Lung (tissue), 12 donors: Measurements from ENCODE around the gene C14orf39. TPM values are rescaled to one million over a fixed set of nuclear protein-coding genes. Genes with fewer than 3 reads are reported as not detected.
"Not testable (repeated sequence)": the region's sequence is repeated elsewhere in the genome, so short reads cannot be mapped to it uniquely, and the experiment has no call there.

Source experiments
- ATAC-seq: fragments of 200-7000 bp; cut with Tn5 transposase; one replicate; pipeline ENCODE4 v1.9.1; 2020; ENCODE audit warnings: moderate number of reproducible peaks; ENCODE audit not compliant: insufficient read depth, low FRiP score
- DNase-seq, 3 donors: peaks; one replicate each; pipeline ENCODE4 v3.0.0-alpha.2; 2013 to 2017
- H3K27ac ChIP-seq, 2 donors: one replicate each; pipeline ENCODE4 v1.5.1; 2013; ENCODE audit warnings: mild to moderate bottlenecking in 2 of 2, moderate library complexity in 2 of 2, control low read depth in 1 of 2, inconsistent platforms in 1 of 2, low read depth in 1 of 2, low read length in 1 of 2
- H3K27me3 ChIP-seq, 3 donors: one replicate each; pipeline ENCODE4 v1.5.1; 2013; ENCODE audit warnings: low read length in 2 of 3; ENCODE audit not compliant: control insufficient read depth in 3 of 3, insufficient read depth in 3 of 3
- H3K36me3 ChIP-seq, 4 donors: one replicate each; pipeline ENCODE4 v1.5.1; 2013; ENCODE audit warnings: low read length in 4 of 4, mild to moderate bottlenecking in 1 of 4, moderate library complexity in 1 of 4; ENCODE audit not compliant: control insufficient read depth in 4 of 4, insufficient read depth in 4 of 4
- H3K4me1 ChIP-seq, 5 donors: one replicate each; pipeline ENCODE4 v1.5.1; 2013; ENCODE audit warnings: low read length in 5 of 5, mild to moderate bottlenecking in 2 of 5, moderate library complexity in 1 of 5; ENCODE audit not compliant: control insufficient read depth in 5 of 5, insufficient read depth in 5 of 5
- H3K4me3 ChIP-seq: one replicate; pipeline ENCODE4 v1.5.1; 2013; ENCODE audit warnings: mild to moderate bottlenecking, control low read depth, moderate library complexity
- H3K9ac ChIP-seq, 2 donors: one replicate each; pipeline ENCODE4 v1.5.1; 2013; ENCODE audit warnings: low read length in 2 of 2, control low read depth in 1 of 2; ENCODE audit not compliant: insufficient read depth in 1 of 2
- H3K9me3 ChIP-seq, 4 donors: one replicate each; pipeline ENCODE4 v1.5.1; 2013; ENCODE audit warnings: low read length in 3 of 4, mild to moderate bottlenecking in 1 of 4, moderate library complexity in 1 of 4; ENCODE audit not compliant: control insufficient read depth in 4 of 4, insufficient read depth in 3 of 4
- WGBS, 2 donors: extraction: QIAGEN DNeasy Blood & Tissue Kit; methylation state at CpG; one replicate each; pipeline ENCODE4 v1.1.7; 2013; 5-methylcytosine and 5-hydroxymethylcytosine counted together
- polyA plus RNA-seq, 2 donors: library from polyadenylated mRNA; stranded (reverse); fragments of 200-250 nt; gene quantifications; one replicate each; pipeline ENCODE4 v1.2.1, GENCODE V29; 2013
- total RNA-seq, 2 donors: library from RNA; depleted of rRNA in 1 of 2; stranded (reverse); fragments of >200 nt in 1 of 2; gene quantifications; one replicate each; pipeline ENCODE4 v1.2.1, GENCODE V29; 2014 to 2021
- TF ChIP-seq, protein P1 (sequence below): IDR thresholded peaks from 2 replicates; pipeline ENCODE4 v1.5.1; 2012; ENCODE audit warnings: mild to moderate bottlenecking; ENCODE audit errors: control extremely low read depth, extremely low read depth
- donor health status: control.
- donor health status: control.
- donor health status: Bipolar disorder and iron deficiency.
- donor health status: healthy.
- donor health status: DM: yes; HTN: yes; CAD: no.

The C14orf39 gene
- total and polyA plus RNA-seq, 4 donors = 0.02 to 1.1 (median 0.36) TPM

DNA sequence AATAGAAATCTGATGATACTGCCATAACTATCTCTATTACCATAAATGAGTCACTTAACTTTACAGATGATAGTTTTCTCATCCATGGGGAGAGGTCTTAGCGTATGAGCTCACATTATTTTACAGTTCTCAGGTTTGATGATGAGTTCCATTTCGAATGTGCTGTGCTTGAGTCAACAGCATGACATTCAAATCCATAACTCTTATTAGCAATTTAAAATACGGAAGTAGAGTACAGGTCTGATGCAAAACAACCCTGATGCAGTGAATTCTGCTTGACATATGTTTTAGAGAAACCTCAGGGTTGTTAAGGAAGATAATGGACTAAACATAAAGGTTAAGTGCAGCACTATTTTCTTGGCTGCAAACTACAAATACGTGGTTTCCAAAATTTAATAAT lies 30.0 kb downstream of the C14orf39 start:
- ATAC-seq (no peak), DNase-seq (no peak)
- no peaks in the 10 kb centered on the region for H3K36me3 ChIP-seq
- no peak overlapping the region for H3K27ac ChIP-seq
- H3K9ac ChIP-seq = no peak overlapping the region
- no peaks in the 10 kb centered on the region for H3K4me1 ChIP-seq
- TF ChIP-seq, protein P1, sequence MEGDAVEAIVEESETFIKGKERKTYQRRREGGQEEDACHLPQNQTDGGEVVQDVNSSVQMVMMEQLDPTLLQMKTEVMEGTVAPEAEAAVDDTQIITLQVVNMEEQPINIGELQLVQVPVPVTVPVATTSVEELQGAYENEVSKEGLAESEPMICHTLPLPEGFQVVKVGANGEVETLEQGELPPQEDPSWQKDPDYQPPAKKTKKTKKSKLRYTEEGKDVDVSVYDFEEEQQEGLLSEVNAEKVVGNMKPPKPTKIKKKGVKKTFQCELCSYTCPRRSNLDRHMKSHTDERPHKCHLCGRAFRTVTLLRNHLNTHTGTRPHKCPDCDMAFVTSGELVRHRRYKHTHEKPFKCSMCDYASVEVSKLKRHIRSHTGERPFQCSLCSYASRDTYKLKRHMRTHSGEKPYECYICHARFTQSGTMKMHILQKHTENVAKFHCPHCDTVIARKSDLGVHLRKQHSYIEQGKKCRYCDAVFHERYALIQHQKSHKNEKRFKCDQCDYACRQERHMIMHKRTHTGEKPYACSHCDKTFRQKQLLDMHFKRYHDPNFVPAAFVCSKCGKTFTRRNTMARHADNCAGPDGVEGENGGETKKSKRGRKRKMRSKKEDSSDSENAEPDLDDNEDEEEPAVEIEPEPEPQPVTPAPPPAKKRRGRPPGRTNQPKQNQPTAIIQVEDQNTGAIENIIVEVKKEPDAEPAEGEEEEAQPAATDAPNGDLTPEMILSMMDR = no peak
- no peaks in the 10 kb centered on the region for H3K27me3 ChIP-seq
- no peak overlapping the region for H3K4me3 ChIP-seq
- 65 to 66% methylated on average over 4 of the region's 4 CpGs for WGBS, 2 donors
- H3K9me3 ChIP-seq = no peaks in the 10 kb centered on the region

DNA sequence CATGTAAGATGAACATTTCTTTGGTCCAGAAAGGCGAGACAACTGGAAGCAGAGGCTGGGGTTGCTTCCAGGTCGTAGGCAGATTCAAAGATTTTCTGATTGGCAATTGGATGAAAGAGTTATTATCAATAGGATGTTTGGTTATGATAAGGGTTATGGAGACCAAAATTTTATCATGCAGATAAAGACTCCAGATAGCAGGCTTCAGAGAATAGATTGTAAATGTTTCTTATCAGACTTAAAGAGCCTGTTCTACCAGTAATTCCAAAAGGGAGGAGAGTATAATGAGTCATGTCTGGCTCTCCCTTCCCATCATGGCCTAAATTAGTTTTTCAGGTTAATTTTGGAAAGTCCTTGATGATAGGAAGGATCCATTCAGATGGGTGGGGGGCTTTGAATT lies 55.6 kb downstream of the C14orf39 start:
- no peak overlapping the region for H3K9ac ChIP-seq
- 59 to 68% methylated on average over 2 of the region's 2 CpGs for WGBS, 2 donors
- no peaks in the 10 kb centered on the region for H3K27me3 ChIP-seq
- TF ChIP-seq, protein P1 = no peak
- H3K36me3 ChIP-seq = no peaks in the 10 kb centered on the region
- no peak overlapping the region for H3K4me3 ChIP-seq
- no peaks in the 10 kb centered on the region for H3K4me1 ChIP-seq
- ATAC-seq (no peak), DNase-seq (no peak)
- no peak overlapping the region for H3K27ac ChIP-seq
- H3K9me3 ChIP-seq = peaks cover 0 to 4% (median 0%) of the 10 kb centered on the region in 4 donors

DNA sequence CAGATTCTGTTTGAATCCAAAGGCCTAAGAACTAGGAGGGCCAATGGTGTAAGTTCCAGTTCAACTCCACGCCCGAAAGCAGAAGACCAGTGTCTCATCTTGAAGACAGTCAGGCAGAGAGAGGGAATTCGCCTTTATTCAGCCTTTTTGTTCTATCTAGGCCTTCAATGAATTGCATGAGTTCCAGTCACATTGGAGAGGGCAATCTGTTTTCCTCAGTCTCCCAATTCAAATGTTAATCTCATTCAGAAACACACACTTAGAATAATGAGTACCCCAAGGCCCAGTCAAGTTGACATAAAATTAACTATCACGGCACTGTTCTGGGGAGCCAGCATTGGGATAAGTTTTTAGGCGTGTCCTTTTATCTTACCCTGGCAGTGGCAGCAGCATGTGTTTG lies 65.8 kb downstream of the C14orf39 start:
- Histone ChIP-seq H3K4me1 (no peaks in the 10 kb centered on the region), H3K36me3 (no peaks in the 10 kb centered on the region), H3K9me3 (peaks cover 0 to 2% (median 0%) of the 10 kb centered on the region in 4 donors), H3K27ac (no peak overlapping the region), H3K4me3 (no peak overlapping the region), H3K27me3 (no peaks in the 10 kb centered on the region), H3K9ac (no peak overlapping the region)
- TF ChIP-seq, protein P1 = no peak
- no peak for ATAC-seq
- DNase-seq = no peak
- 91 to 92% methylated on average over 5 of the region's 5 CpGs for WGBS, 2 donors

DNA sequence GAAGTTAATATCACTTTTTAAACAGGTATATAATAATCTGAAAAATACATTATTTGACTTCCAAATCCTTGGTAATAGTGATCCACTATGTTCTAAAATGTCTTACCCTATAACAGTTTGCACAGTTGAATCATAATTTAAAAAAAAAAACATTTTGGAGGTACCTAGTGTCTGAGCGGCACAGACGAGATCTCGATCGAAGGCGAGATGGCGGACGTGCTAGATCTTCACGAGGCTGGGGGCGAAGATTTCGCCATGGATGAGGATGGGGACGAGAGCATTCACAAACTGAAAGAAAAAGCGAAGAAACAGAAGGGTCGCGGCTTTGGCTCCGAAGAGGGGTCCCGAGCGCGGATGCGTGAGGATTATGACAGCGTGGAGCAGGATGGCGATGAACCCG lies 88.3 kb downstream of the C14orf39 start:
- H3K9ac ChIP-seq, H3K27ac ChIP-seq, H3K36me3 ChIP-seq, H3K4me3 ChIP-seq, DNase-seq, ATAC-seq, H3K27me3 ChIP-seq, H3K9me3 ChIP-seq, H3K4me1 ChIP-seq: not testable (repeated sequence)
- WGBS, 2 donors = 96 to 97% methylated on average over 22 of the region's 22 CpGs
